GM12878 (cell line): ENCODE data around the gene TCF23. TPM values are rescaled to one million over a fixed set of nuclear protein-coding genes. Genes with fewer than 3 reads are reported as not detected.
A peak's percentile ranks its signal among the peaks of the same experiment; 100 is the strongest.

ENCODE experiments used
- ATAC-seq: fragments of 200-7000 bp; cut with Tn5 transposase; 3 replicates; pipeline ENCODE4 v1.9.1; 2020; ENCODE audit warnings: mild to moderate bottlenecking, moderate library complexity
- BruUV-seq: library from RNA; stranded (reverse); fragments of 400-500 nt; replicated peaks from 2 replicates; lab custom pipeline; 2021; lab: Mats Ljungman, UMichigan
- CTCF ChIA-PET: fragments of 300-600 bp; sonication (Branson Sonifier 250); formaldehyde crosslinking; extraction: SDS; loops from one replicate; lab custom pipeline; 2021; ENCODE audit warnings: inconsistent platforms; lab: Yijun Ruan, JAX
- POLR2A ChIA-PET: fragments of 350-600 bp; formaldehyde crosslinking; extraction: SDS; loops from one replicate; lab custom pipeline; 2021; ENCODE audit warnings: inconsistent platforms; lab: Charles Lee
- RAD21 ChIA-PET: fragments of 300-600 bp; sonication (Branson Sonifier 250); formaldehyde crosslinking; loops from one replicate; lab custom pipeline; 2023; ENCODE audit warnings: antibody characterized with exemption; ENCODE audit not compliant: unreplicated experiment; lab: Charles Lee
- SMC1A ChIA-PET: fragments of 300-600 bp; sonication (Branson Sonifier 250); formaldehyde crosslinking; loops from one replicate; lab custom pipeline; 2023; ENCODE audit not compliant: unreplicated experiment, uncharacterized antibody; lab: Charles Lee
- DNase-seq: peaks from one replicate; pipeline ENCODE4 v3.0.0-alpha.2; 2011; ENCODE audit warnings: low read depth, low spot score
- FAIRE-seq: peaks from 3 replicates; lab custom pipeline; 2011; peaks lifted over from hg19 to GRCh38; lab: Jason Lieb, UNC
- H2AFZ ChIP-seq: 2 replicates; pipeline ENCODE4 v1.6.0; 2011; ENCODE audit warnings: low read depth, low read length, control low read depth; ENCODE audit not compliant: control insufficient read depth
- H3K27ac ChIP-seq: 2 replicates; pipeline ENCODE4 v1.5.1; 2011; ENCODE audit warnings: control low read depth; ENCODE audit not compliant: control insufficient read depth, insufficient read depth
- H3K27me3 ChIP-seq, 2 experiments: replicated peaks in 1 of 2; 2 replicates each; pipeline versions ENCODE4 v1.6.0 to v1.6.1; 2011; ENCODE audit warnings: low read length in 1 of 2; ENCODE audit not compliant: control insufficient read depth in 2 of 2, insufficient read depth in 2 of 2
- H3K36me3 ChIP-seq, 2 experiments: 2 replicates each; pipeline ENCODE4 v1.5.1; 2011; ENCODE audit warnings: low read length in 1 of 2; ENCODE audit not compliant: control insufficient read depth in 2 of 2, insufficient read depth in 2 of 2
- H3K4me1 ChIP-seq: 2 replicates; pipeline ENCODE4 v1.6.1; 2011; ENCODE audit warnings: mild to moderate bottlenecking, low read length, moderate library complexity, mixed read lengths; ENCODE audit not compliant: control insufficient read depth, insufficient read depth
- H3K4me2 ChIP-seq: 2 replicates; pipeline ENCODE4 v1.6.0; 2011; ENCODE audit warnings: control low read depth; ENCODE audit not compliant: control insufficient read depth, insufficient read depth
- H3K4me3 ChIP-seq: fragments of 200-600 bp; sonication (generic); 2 replicates; pipeline ENCODE4 v1.5.1; 2016
- H3K79me2 ChIP-seq: 2 replicates; pipeline ENCODE4 v1.6.0; 2011; ENCODE audit warnings: low read length; ENCODE audit not compliant: control insufficient read depth, insufficient read depth
- H3K9ac ChIP-seq: 2 replicates; pipeline ENCODE4 v1.8.0; 2011; ENCODE audit warnings: low read length, control low read depth, mixed read lengths; ENCODE audit not compliant: control insufficient read depth, insufficient read depth
- H3K9me3 ChIP-seq: replicated peaks from 3 replicates; pipeline ENCODE4 v1.5.1; 2011; ENCODE audit warnings: mild to moderate bottlenecking, low read length; ENCODE audit not compliant: control insufficient read depth, insufficient read depth
- H4K20me1 ChIP-seq: 2 replicates; pipeline ENCODE4 v1.6.0; 2011; ENCODE audit not compliant: control insufficient read depth, insufficient read depth
- CBX3 ChIP-seq: fragments of 200-600 bp; sonication (generic); IDR thresholded peaks from 2 replicates; pipeline ENCODE4 v1.6.1; 2016; ENCODE audit warnings: low read depth, borderline replicate concordance
- CREB1 ChIP-seq: IDR thresholded peaks from 2 replicates; pipeline ENCODE4 v1.6.1; 2012; ENCODE audit warnings: low read depth, mild to moderate bottlenecking, inconsistent platforms
- EED ChIP-seq: sonication (generic); IDR thresholded peaks from 2 replicates; pipeline ENCODE4 v1.6.1; 2016; ENCODE audit warnings: antibody characterized with exemption, low read depth
- EZH2 ChIP-seq: IDR thresholded peaks from 2 replicates; pipeline ENCODE4 v1.6.1; 2012; ENCODE audit warnings: low read depth, mild to moderate bottlenecking, control low read depth, inconsistent platforms, low read length, borderline replicate concordance; ENCODE audit not compliant: control insufficient read depth
- FOS ChIP-seq: IDR thresholded peaks from 3 replicates; pipeline ENCODE4 v1.6.1; 2011; ENCODE audit warnings: borderline replicate concordance; ENCODE audit not compliant: insufficient read length; ENCODE audit errors: extremely low read depth
- HCFC1 ChIP-seq: fragments of 150-350 bp; IDR thresholded peaks from 2 replicates; pipeline ENCODE4 v1.6.1; 2014; ENCODE audit warnings: low read length
- HDAC2 ChIP-seq: fragments of 200-600 bp; sonication (generic); IDR thresholded peaks from 2 replicates; pipeline ENCODE4 v1.6.1; 2017
- POLR2AphosphoS2 ChIP-seq: IDR thresholded peaks from 2 replicates; pipeline ENCODE4 v1.6.1; 2011; ENCODE audit warnings: low read depth, mild to moderate bottlenecking, low read length, improper control_type of control experiment, moderate library complexity
- RAD21 ChIP-seq: IDR thresholded peaks from 2 replicates; pipeline ENCODE4 v1.6.1; 2011; ENCODE audit warnings: mild to moderate bottlenecking, low read depth, low read length, moderate library complexity; ENCODE audit not compliant: insufficient read depth
- RB1 ChIP-seq: fragments of 450-650 bp; formaldehyde crosslinking; IDR thresholded peaks from 2 replicates; pipeline ENCODE4 v1.6.1; 2017; ENCODE audit warnings: mild to moderate bottlenecking, borderline replicate concordance
- RFX5 ChIP-seq: IDR thresholded peaks from 2 replicates; pipeline ENCODE4 v1.6.1; 2011; ENCODE audit warnings: low read depth, low read length, improper control_type of control experiment
- SPI1 ChIP-seq: IDR thresholded peaks from 2 replicates; pipeline ENCODE4 v1.6.1; 2011; ENCODE audit warnings: low read depth, mild to moderate bottlenecking, low read length, moderate library complexity, borderline replicate concordance; ENCODE audit not compliant: insufficient read depth
- TARDBP ChIP-seq: IDR thresholded peaks from 2 replicates; pipeline ENCODE4 v1.6.1; 2016; ENCODE audit warnings: borderline replicate concordance
- TCF3 ChIP-seq: IDR thresholded peaks from 2 replicates; pipeline ENCODE4 v1.6.1; 2012; ENCODE audit warnings: low read depth, mild to moderate bottlenecking, low read length, borderline replicate concordance; ENCODE audit not compliant: insufficient read depth
- YBX1 ChIP-seq: fragments of 450-650 bp; IDR thresholded peaks from 2 replicates; pipeline ENCODE4 v1.6.1; 2016; ENCODE audit warnings: antibody characterized with exemption
- WGBS: methylation state at CpG from one replicate; pipeline ENCODE4 v1.1.6; 2016; ENCODE audit warnings: low lambda C conversion rate; ENCODE audit not compliant: insufficient replicate concordance, insufficient coverage; ENCODE audit errors: missing lambda C conversion rate; 5-methylcytosine and 5-hydroxymethylcytosine counted together
- in situ Hi-C: fragments of 300-500 bp; cut with MboI; formaldehyde crosslinking; loops from 9 replicates; pipeline ENCODE4 v1.14.3; 2018; ENCODE audit warnings: mixed read lengths
- intact Hi-C: fragments of 100-400 bp; cut with micrococcal nuclease; formaldehyde crosslinking; loops from one replicate; pipeline ENCODE4 v1.14.2; 2022; ENCODE audit not compliant: unreplicated experiment
- polyA plus RNA-seq, 11 experiments: library from polyadenylated mRNA; depleted of rRNA in 4 of 11; unstranded in 6 of 11; stranded (reverse) in 5 of 11; fragments of >200 nt; fragmentation: Nextera tagmentation in 4 of 11; fragmentation: Illumina TruSeq in 1 of 11; extraction: Ambion mirVana in 4 of 11; extraction: Trizol in 1 of 11; gene quantifications; 1 replicate in 1 of 11; 2 replicates in 10 of 11; pipeline versions ENCODE4 v1.2.1 to v1.2.3, GENCODE V29; 2011 to 2016; ENCODE audit warnings: inconsistent platforms in 2 of 11, missing spikeins in 2 of 11, low read depth in 1 of 11
- total RNA-seq, 4 experiments: library from RNA; depleted of rRNA in 3 of 4; stranded (reverse); fragments of >200 nt in 3 of 4; fragmentation: Illumina TruSeq in 1 of 4; extraction: Trizol in 1 of 4; gene quantifications; 2 replicates each; pipeline versions ENCODE4 v1.2.1 to v1.2.3, GENCODE V29; 2013 to 2021
- TF ChIP-seq, protein P1 (sequence below): IDR thresholded peaks from 2 replicates; pipeline ENCODE4 v1.6.1; 2011; ENCODE audit warnings: mild to moderate bottlenecking, low read depth, low read length, moderate library complexity; ENCODE audit not compliant: insufficient replicate concordance

The TCF23 gene
- total and polyA plus RNA-seq, 10 of the 15 experiments (the other 5 are each of a cell fraction or from before 2014, with no cell fraction given) = not detected

DNA sequence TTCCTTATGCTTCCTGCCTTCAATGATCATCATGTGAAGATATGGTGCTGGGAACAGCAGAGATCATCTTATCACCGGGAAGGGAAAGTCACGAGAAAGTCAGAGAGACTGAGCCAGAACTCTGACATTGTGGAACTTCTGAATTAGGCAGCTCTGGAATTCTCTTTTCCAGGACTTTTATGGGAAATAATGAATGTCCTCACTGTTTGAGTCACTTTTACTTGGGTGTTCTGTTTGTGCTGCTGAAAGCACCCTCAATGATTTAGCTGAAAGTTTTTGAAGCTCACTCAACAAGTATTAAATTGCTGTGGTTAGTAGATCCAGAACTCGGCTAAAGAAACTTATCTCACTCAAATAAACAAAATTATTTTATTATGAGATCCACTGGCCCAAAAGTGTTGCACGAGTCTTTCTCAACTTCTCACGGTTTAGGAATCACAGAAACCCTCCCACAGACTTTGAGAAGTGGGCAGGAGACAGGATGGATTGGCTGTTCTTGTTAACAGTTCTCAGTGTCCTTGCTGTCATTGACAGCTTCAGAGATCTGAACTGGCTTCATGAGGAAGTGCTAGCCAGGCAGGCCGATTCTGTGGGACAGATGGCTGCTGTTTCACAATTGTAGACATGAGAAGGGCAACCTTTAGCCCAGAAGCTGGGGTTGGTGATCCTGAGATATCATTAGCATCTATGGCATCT lies 36.7 kb downstream of the TCF23 start:
- no peaks in the 10 kb centered on the region for H3K36me3 ChIP-seq
- TF ChIP-seq CREB1 (no peak), SPI1 (peak; percentile 27; the same call in 1 of the 2 replicates)
- no peaks in the 10 kb centered on the region for H4K20me1 ChIP-seq
- H3K27me3 ChIP-seq = no peaks in the 10 kb centered on the region
- ATAC-seq = no peak
- intact Hi-C loops (no loop called here), in situ Hi-C loops (no loop called here)
- no peaks in the 10 kb centered on the region for H3K79me2 ChIP-seq
- H3K4me1 ChIP-seq = no peaks in the 10 kb centered on the region
- ChIA-PET SMC1A (interaction anchor here (0.9 kb wide), 1 partner anchor 79 kb away, joined by 4 read pairs; no protein-coding TSS in a partner anchor), RAD21 (interaction anchor here (1.4 kb wide), 1 partner anchor 15 kb away, joined by 3 read pairs; no protein-coding TSS in a partner anchor), CTCF (interaction anchor here (0.8 to 1.7 kb wide), 3 partner anchors 10 to 24 kb away, joined by 3 read pairs; no protein-coding TSS in a partner anchor), POLR2A (no interaction called here)
- no peak overlapping the region for H3K4me3 ChIP-seq
- no peak overlapping the region for H3K9ac ChIP-seq
- H3K27ac ChIP-seq = no peak overlapping the region
- WGBS = 30% methylated on average over 6 of the region's 6 CpGs
- peak overlapping the region; percentile 18; the same call in 1 of the 2 replicates for H2AFZ ChIP-seq
- no peak for FAIRE-seq
- no TSS peak for BruUV-seq
- no peak overlapping the region for H3K4me2 ChIP-seq
- no peaks in the 10 kb centered on the region for H3K9me3 ChIP-seq
- no peak for DNase-seq

DNA sequence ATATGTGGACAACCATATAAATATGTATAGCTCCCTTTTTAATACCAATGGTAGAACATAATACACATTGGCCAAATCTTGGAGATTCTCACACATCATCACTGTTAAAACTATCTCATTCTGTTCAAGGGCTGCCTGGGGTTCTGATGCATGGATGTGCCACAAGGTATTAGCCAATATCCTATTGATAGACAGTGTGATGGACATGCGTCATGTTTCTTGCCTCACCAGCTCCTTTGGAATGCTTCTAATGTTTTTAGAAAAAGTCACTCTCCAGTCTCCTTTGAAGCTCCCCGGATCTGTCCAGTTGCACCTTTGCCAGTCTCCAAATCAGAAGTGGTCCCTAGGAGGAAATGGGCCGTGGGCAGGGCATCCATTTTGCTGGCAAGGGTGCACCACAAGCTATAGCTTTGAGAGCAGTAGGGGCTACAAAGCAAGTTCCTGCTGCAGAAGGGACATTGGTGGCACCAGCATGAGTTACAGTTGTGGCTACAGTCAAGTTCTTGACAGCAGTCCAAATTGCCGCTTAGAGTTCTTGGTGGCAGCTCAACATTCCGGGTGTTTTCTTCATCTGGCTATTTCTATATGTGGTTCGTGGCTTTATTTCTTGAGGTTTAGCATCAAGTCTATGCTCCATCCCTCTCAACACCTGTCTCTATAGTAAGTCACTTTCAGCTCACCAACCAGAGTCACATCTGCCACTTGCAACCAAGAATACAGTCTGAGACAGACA lies 38.0 kb downstream of the TCF23 start:
- Histone ChIP-seq H3K79me2 (no peaks in the 10 kb centered on the region), H2AFZ (no peak overlapping the region), H3K9ac (no peak overlapping the region), H3K4me2 (no peak overlapping the region), H3K27ac (no peak overlapping the region), H3K27me3 (no peaks in the 10 kb centered on the region), H3K4me1 (no peaks in the 10 kb centered on the region), H3K36me3 (no peaks in the 10 kb centered on the region), H3K4me3 (no peak overlapping the region), H4K20me1 (no peaks in the 10 kb centered on the region), H3K9me3 (no peaks in the 10 kb centered on the region)
- ChIA-PET CTCF (interaction anchor here (0.5 to 1.5 kb wide), 3 partner anchors 11 to 293 kb away, joined by 3 to 5 read pairs (median 4); partner anchors contain the start of gene PREB), RAD21 (no interaction called here), POLR2A (no interaction called here), SMC1A (interaction anchor here (1.4 kb wide), 1 partner anchor 93 kb away, joined by 4 read pairs; no protein-coding TSS in a partner anchor)
- 20% methylated on average over 6 of the region's 6 CpGs for WGBS
- no peak for FAIRE-seq
- ATAC-seq = no peak
- in situ Hi-C loops (no loop called here), intact Hi-C loops (no loop called here)
- BruUV-seq = no TSS peak
- DNase-seq = no peak
- TF ChIP-seq EZH2 (no peak), POLR2AphosphoS2 (no peak), RAD21 (no peak), HDAC2 (no peak), RFX5 (no peak), CBX3 (no peak), TCF3 (no peak), YBX1 (no peak), RB1 (no peak), TARDBP (no peak), HCFC1 (no peak), FOS (no peak), EED (no peak)
- TF ChIP-seq, protein P1, sequence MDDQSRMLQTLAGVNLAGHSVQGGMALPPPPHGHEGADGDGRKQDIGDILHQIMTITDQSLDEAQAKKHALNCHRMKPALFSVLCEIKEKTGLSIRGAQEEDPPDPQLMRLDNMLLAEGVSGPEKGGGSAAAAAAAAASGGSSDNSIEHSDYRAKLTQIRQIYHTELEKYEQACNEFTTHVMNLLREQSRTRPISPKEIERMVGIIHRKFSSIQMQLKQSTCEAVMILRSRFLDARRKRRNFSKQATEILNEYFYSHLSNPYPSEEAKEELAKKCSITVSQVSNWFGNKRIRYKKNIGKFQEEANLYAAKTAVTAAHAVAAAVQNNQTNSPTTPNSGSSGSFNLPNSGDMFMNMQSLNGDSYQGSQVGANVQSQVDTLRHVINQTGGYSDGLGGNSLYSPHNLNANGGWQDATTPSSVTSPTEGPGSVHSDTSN = no peak
